Measurements from ENCODE around the gene PRSS8.

GRCh38 chr16:31120129-31120528, 15.4 kb downstream of the PRSS8 start:
- TF ChIP-seq POLR2AphosphoS5 (IDR thresholded peaks at IDR 0.05; ENCODE audit: low read depth, low read length) (no peak), TAF1 (IDR thresholded peaks at IDR 0.05; ENCODE audit: borderline replicate concordance, insufficient read depth, low read length) (no peak), REST (IDR thresholded peaks at IDR 0.05; ENCODE audit: insufficient read depth in 1 of 2, low read depth in 2 of 2, low read length in 2 of 2) (no peak), FOXP2 (optimal IDR thresholded peaks at IDR 0.05; ENCODE audit: borderline replicate concordance, extremely low read depth, extremely low read length, insufficient read depth) (no peak), SIN3A (IDR thresholded peaks at IDR 0.05; ENCODE audit: borderline replicate concordance, insufficient read depth, low read length) (no peak)

Data from PFSK-1 (cell line).